Middle frontal gyrus (tissue), 1 donor: ENCODE results near the gene HINT3.
"Not testable (repeated sequence)": the region's sequence is repeated elsewhere in the genome, so short reads cannot be mapped to it uniquely, and the experiment has no call there.

ENCODE experiments used
- DNase-seq: peaks from one replicate; pipeline ENCODE4 v3.0.0-alpha.2; 2015; ENCODE audit warnings: low spot score; ENCODE audit errors: extremely low spot score

The HINT3 gene

GRCh38 chr6:125995972-125996580, 39.5 kb downstream of the HINT3 start:
- DNase-seq: peak; percentile 69

- DNase-seq: no peak
These were observed 46.4 kb downstream of the HINT3 start for GRCh38 chr6:126002755-126003679.

GRCh38 chr6:126007800-126008199, 51.2 kb downstream of the HINT3 start:
- no peak for DNase-seq

GRCh38 chr6:126010040-126010439, 53.5 kb downstream of the HINT3 start:
- no peak for DNase-seq

GRCh38 chr6:126015863-126016262, 59.3 kb downstream of the HINT3 start:
- DNase-seq: no peak

- DNase-seq: no peak
These were observed 60.0 kb downstream of the HINT3 start for GRCh38 chr6:126016591-126016990.

GRCh38 chr6:126017668-126018067, 61.1 kb downstream of the HINT3 start:
- DNase-seq: no peak

- DNase-seq: no peak
These were observed 63.9 kb downstream of the HINT3 start for GRCh38 chr6:126020305-126021050.

GRCh38 chr6:126023474-126023873, 66.9 kb downstream of the HINT3 start:
- DNase-seq: not testable (repeated sequence)

GRCh38 chr6:126026001-126026400, 69.4 kb downstream of the HINT3 start:
- DNase-seq: no peak

- no peak for DNase-seq
These were observed 71.0 kb downstream of the HINT3 start for GRCh38 chr6:126027601-126028000.
